H54 (cell line): ENCODE data around the gene DHRS4.
"Not testable (repeated sequence)": the region's sequence is repeated elsewhere in the genome, so short reads cannot be mapped to it uniquely, and the experiment has no call there.

Source experiments
- DNase-seq: peaks from one replicate; pipeline ENCODE4 v3.0.0; 2011; ENCODE audit warnings: low spot score, mixed read lengths; ENCODE audit not compliant: insufficient read length
- FAIRE-seq: peaks from 3 replicates; lab custom pipeline; 2011; peaks lifted over from hg19 to GRCh38; lab: Jason Lieb, UNC
- POLR2A ChIP-seq: IDR thresholded peaks from 2 replicates; pipeline ENCODE4 v1.6.1; 2011; ENCODE audit warnings: low read depth, mild to moderate bottlenecking, low read length

Gene DHRS4

DNA sequence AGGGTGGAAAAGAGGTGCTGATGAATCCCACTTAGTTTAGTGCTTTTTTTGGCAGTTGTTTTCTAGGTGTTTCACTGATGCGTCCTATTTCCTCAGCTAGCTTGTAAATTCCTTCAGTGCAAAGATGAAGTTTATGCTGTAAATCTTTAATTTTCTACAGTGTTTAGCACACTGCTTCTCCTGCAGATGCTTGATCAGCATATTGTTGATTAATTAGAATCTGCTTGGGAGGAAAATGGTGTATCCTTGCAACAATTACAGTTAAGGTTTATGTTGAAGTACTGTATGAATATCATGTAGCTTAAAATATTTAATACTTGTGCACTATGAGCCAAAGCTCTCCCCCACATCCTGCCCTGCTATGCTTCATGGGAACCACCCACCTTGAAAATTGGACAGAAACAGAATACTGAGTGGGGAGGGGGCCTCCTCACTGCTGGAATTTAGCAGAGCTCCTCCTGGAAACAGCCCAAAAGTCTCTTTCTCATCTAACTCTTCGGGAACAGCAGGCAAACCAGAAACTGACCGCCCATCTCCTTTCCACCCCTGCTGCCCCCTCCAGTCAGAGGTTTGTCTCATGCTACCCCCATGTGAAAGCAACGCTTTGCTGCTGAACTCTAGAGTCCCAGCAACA lies 20.3 kb upstream of the DHRS4 start:
- TF ChIP-seq POLR2A, result no peak
- DNase-seq (no peak), FAIRE-seq (no peak)

- FAIRE-seq (no peak), DNase-seq (no peak)
- no peak for TF ChIP-seq POLR2A
Observed at GRCh38 chr14:23933742-23934128, 19.8 kb upstream of the DHRS4 start.

GRCh38 chr14:23935158-23935557 lies 18.4 kb upstream of the DHRS4 start:
- FAIRE-seq, result no peak
- no peak for TF ChIP-seq POLR2A
- no peak for DNase-seq

- FAIRE-seq, result no peak
- TF ChIP-seq POLR2A, result no peak
- no peak for DNase-seq
Observed at GRCh38 chr14:23936084-23936829, 17.3 kb upstream of the DHRS4 start.

DNA sequence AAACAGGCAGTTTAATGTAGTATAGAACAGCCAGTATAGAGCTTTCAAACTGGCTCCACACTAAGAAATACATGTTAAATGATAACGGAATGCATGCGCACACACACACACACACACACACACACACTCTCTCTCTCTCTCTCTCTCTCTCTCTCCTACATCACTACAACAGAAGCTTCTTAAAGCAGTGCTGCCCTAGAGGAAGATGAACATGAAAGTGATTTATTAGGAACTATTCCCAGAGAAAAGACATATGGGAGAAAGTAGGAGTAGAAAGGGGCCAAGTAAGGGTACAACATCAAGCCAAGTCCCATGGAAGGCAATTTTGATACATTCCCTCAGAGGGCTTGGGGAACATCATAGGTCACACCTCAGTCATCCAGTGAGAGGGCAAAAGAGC lies 16.4 kb upstream of the DHRS4 start:
- no peak for DNase-seq
- no peak for FAIRE-seq
- TF ChIP-seq POLR2A, result no peak

GRCh38 chr14:23938823-23939222 lies 14.7 kb upstream of the DHRS4 start:
- no peak for TF ChIP-seq POLR2A
- FAIRE-seq (no peak), DNase-seq (no peak)

DNA sequence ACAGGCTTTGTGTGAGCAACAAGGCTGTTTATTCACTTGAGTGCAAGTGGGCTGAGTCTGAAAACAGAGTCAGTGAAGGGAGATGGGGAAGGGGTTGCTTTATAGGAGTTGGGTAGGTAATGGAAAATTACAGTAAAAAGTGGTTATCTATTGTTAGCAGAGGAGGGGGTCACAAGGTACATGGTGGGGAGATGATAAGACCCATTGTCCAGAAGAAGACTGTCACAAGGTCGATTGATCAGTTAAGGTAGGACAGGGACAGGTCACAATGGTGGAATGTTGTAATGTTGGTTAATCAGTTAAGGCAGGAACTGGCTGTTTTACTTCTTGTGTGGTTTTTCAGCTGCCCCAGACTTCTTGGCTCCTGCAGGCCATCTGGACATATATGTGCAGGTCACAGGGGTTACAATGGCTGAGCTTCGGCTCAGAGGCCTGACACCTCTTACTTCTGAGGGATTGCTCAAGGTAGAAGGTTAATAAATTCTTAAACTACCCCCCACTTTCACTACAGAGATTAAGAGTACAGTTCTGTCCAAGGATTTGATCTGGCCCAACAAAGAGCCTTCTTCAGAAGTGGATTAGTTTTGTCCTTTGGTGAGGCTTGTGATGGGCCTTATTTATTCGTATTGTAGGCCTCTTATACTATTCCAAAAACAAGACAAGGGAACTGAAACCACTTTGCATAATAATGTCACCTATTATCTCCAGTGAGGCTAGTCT lies 13.8 kb upstream of the DHRS4 start:
- DNase-seq (no peak), FAIRE-seq (no peak)
- TF ChIP-seq POLR2A, result no peak

DNA sequence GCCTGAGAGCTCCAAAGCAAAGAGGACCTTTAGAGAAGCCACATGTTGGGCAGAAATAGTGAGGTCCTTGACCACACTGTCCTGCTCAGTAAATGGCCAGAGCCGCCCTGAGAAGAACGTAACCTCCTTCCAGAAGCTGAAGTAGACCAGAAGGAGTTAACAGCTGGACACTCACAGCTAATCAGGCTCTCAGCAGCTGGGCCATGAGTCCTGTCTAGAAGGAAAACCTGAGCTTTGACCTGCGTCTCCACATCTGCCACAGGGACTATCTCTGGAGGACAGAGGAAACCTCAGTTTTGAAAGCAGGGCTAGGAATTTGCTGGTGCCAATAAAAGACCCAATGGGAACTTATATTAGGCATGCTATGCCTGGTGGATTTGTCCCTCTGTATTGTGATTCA lies 12.3 kb upstream of the DHRS4 start:
- no peak for TF ChIP-seq POLR2A
- FAIRE-seq, result no peak
- DNase-seq, result no peak

- FAIRE-seq, result no peak
- no peak for TF ChIP-seq POLR2A
- DNase-seq, result no peak
Observed at GRCh38 chr14:23941669-23942068, 11.9 kb upstream of the DHRS4 start.

DNA sequence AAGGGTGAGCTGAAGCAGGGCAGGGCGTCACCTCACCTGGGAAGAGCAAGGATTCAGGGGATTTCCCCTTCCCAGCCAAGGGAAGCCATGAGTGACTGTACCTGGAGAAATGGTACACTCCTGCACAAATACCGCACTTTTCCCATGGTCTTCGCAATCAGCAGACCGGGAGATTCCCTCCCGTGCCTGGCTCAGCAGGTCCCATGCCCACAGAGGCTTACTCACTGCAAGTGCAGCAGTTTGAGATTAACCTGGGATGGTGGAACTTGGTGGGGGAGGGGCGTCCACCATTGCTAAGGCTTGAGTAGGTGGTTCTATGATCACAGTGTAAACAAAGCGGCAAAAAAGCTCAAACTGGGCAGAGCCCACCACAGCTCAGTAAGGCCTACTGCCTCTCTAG lies 11.0 kb upstream of the DHRS4 start:
- TF ChIP-seq POLR2A, result no peak

DNA sequence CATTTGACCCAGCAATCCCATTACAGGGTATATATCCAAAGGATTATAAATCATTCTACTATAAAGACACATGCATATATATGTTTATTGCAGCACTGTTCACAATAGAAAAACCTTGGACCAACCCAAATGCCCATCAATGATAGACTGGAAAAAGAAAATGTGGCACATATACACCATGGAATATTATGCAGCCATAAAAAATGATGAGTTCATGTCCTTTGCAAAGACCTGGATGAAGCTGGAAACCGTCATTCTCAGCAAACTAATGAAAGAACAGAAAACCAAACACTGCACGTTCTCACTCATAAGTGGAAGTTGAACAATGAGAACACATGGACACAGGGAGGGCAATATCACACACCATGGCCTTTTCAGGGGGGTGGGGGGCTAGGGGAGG lies 4.5 kb upstream of the DHRS4 start:
- not testable (repeated sequence) for DNase-seq, FAIRE-seq

More for the DNA sequence above, 11.0 kb upstream of the DHRS4 start:
- FAIRE-seq (no peak), DNase-seq (no peak)

GRCh38 chr14:23950411-23951135 lies 3.0 kb upstream of the DHRS4 start:
- FAIRE-seq (no peak), DNase-seq (no peak)
- no peak for TF ChIP-seq POLR2A

GRCh38 chr14:23951136-23951466 lies 2.5 kb upstream of the DHRS4 start:
- DNase-seq, FAIRE-seq: not testable (repeated sequence)

DNA sequence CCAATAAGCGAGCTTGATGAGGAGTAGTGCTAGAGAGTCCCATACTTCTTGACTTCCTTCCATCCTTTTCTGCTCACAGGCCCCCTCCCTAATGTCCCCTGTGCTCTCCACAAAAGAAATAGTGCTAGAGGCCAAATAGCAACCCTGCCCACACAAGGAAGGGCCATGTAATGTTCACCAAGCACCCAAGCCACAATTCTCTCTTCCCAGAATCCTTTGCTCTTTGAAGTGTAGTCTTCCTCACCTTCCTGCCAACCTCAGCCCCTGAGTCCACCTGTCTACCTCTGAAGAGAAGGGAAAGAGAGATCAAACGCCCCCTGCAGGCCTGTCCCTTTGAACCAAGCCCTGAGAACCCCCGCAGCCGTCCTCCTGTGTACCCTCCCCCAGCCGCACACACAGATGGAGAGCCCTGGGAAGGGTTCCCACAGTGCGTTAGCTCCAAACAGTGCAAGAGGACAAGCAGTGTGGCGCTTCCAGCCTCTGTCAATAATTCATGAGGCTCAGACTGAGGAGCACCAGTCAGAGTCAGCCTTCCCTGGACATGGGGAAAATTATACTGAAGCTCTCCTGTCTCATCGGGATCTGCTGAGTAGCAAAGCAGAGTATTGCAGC lies 1.9 kb upstream of the DHRS4 start:
- DNase-seq, result no peak
- TF ChIP-seq POLR2A, result no peak
- FAIRE-seq, result no peak

GRCh38 chr14:23953116-23953463 lies 480 bp upstream of the DHRS4 start:
- not testable (repeated sequence) for DNase-seq, FAIRE-seq

- FAIRE-seq, DNase-seq: not testable (repeated sequence)
Observed at GRCh38 chr14:23954279-23954614, 677 bp downstream of the DHRS4 start.

DNA sequence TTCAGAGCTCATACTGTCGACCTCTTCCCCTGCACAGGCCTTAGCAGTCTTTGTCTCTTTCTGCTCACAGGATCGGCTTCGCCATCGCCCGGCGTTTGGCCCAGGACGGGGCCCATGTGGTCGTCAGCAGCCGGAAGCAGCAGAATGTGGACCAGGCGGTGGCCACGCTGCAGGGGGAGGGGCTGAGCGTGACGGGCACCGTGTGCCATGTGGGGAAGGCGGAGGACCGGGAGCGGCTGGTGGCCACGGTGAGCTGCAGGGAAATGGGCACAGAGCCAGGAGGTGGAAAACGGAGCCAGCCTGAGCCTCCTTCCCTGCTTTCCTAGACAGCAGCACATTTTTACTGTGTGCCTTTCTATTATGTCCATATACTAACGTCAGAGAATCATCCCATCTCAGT lies 1.4 kb downstream of the DHRS4 start:
- not testable (repeated sequence) for FAIRE-seq, DNase-seq

GRCh38 chr14:23955811-23956210 lies 2.2 kb downstream of the DHRS4 start:
- not testable (repeated sequence) for DNase-seq, FAIRE-seq
